ENCODE results near the gene RAD9A.
A peak's percentile ranks its signal among the peaks of the same experiment; 100 is the strongest.

The RAD9A gene

DNA sequence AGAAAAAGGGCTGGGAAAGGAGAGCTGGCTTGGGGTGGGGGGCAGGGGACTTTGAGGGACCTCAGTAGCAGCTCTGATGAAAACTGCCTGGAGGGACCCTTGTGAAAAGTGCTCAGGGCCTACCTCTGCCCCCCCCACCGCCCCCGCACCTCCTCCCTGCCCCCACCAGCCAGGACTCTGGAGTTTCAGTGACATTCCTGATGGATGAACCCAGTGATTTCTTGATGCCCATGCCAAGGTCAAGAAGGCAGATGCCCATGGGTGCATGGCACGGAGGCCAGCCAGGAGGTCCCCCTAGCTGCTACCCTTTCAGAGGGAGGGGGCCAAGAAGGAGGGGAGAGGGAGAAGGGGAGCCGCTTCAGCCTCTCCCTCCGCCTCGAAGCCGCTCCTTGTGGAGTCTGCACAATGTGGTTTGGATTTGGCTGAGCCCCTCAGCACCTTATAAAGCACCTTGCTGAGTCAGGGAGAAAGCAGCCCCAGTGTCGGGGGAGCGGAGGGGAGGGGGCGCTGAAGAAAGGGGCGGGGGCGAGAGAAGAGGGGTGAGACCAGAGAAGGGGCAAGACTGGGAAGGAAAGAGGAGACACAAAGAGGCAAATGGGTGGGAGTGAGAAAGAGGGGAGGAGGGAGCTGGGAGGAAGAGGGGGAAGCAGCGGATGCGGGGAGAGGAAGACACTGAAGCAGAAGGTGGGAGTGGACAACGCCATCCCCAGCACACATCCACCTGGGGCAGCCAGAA, 16.3 kb upstream of the RAD9A start:
- Histone ChIP-seq H3K27me3 (ENCODE audit: control insufficient read depth in 2 of 2, insufficient read depth in 2 of 2, low read length in 2 of 2) (no peaks in the 10 kb centered on the region), H3K9me3 (ENCODE audit: control insufficient read depth in 2 of 2, low read length in 2 of 2) (no peaks in the 10 kb centered on the region), H3K9ac (ENCODE audit: low read depth in 1 of 2, low read length in 2 of 2) (no peak overlapping the region), H3K4me1 (ENCODE audit: control insufficient read depth in 2 of 2, insufficient read depth in 2 of 2, low read length in 2 of 2) (peaks cover 25 to 37% of the 10 kb centered on the region in 2 donors), H3K4me3 (ENCODE audit: low read length in 2 of 2) (no peak overlapping the region), H3K36me3 (ENCODE audit: control insufficient read depth in 2 of 2, insufficient read depth in 2 of 2, low read length in 2 of 2) (no peaks in the 10 kb centered on the region), H3K27ac (ENCODE audit: low read depth in 2 of 2, low read length in 2 of 2) (no peak overlapping the region)

DNA sequence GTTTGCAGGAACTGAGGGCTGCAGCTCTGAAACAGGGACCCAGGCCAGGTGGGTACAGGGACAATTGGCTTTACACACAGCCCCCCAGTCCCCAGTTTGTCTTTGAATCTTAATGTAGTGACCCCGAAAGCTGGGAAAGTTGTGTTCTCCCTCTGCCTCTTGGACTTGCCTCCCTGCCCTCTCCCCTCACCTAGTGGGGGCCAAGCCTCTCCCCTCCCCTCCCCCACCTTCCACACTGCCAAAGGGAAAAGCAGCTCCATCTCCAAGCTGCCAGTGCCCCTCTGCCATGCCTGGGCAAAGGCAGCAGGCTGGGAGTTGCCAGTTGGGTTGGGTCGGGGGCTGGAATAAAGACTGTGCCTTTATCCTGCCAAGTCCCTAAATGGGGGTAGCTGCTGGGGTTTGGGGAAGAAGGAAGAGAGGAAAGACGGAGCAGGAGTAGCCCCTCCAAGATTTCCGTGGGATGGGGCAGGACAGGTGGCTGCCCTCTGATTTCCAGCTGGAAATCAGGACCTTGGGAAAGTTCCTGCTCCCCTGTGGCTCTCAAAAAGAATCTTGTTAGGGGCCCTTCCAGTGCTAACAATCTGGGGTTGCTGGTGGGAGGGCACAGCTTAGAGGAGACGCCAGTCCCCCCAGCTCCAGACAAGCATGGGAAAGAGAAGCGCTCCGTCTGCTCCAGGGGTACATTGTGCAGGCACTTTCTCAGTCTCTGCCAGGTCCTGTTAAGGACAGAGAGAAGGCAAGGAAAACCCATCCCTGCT, 15.5 kb upstream of the RAD9A start:
- Histone ChIP-seq H3K36me3 (ENCODE audit: control insufficient read depth in 2 of 2, insufficient read depth in 2 of 2, low read length in 2 of 2) (no peaks in the 10 kb centered on the region), H3K4me3 (ENCODE audit: low read length in 2 of 2) (no peak overlapping the region), H3K9ac (ENCODE audit: low read depth in 1 of 2, low read length in 2 of 2) (no peak overlapping the region), H3K27ac (ENCODE audit: low read depth in 2 of 2, low read length in 2 of 2) (no peak overlapping the region), H3K27me3 (ENCODE audit: control insufficient read depth in 2 of 2, insufficient read depth in 2 of 2, low read length in 2 of 2) (no peaks in the 10 kb centered on the region), H3K4me1 (ENCODE audit: control insufficient read depth in 2 of 2, insufficient read depth in 2 of 2, low read length in 2 of 2) (peaks cover 22 to 37% of the 10 kb centered on the region in 2 donors), H3K9me3 (ENCODE audit: control insufficient read depth in 2 of 2, low read length in 2 of 2) (no peaks in the 10 kb centered on the region)

GRCh38 chr11:67376873-67377808, 14.6 kb upstream of the RAD9A start:
- H3K27me3 ChIP-seq (ENCODE audit: control insufficient read depth in 2 of 2, insufficient read depth in 2 of 2, low read length in 2 of 2) = no peaks in the 10 kb centered on the region
- no peaks in the 10 kb centered on the region for H3K9me3 ChIP-seq (ENCODE audit: control insufficient read depth in 2 of 2, low read length in 2 of 2)
- H3K9ac ChIP-seq (ENCODE audit: low read depth in 1 of 2, low read length in 2 of 2) = no peak overlapping the region
- H3K4me3 ChIP-seq (ENCODE audit: low read length in 2 of 2) = no peak overlapping the region
- no peak overlapping the region for H3K27ac ChIP-seq (ENCODE audit: low read depth in 2 of 2, low read length in 2 of 2)
- no peaks in the 10 kb centered on the region for H3K36me3 ChIP-seq (ENCODE audit: control insufficient read depth in 2 of 2, insufficient read depth in 2 of 2, low read length in 2 of 2)
- peaks cover 14 to 36% of the 10 kb centered on the region in 2 donors for H3K4me1 ChIP-seq (ENCODE audit: control insufficient read depth in 2 of 2, insufficient read depth in 2 of 2, low read length in 2 of 2)

- Histone ChIP-seq H3K4me1 (ENCODE audit: control insufficient read depth in 2 of 2, insufficient read depth in 2 of 2, low read length in 2 of 2) (peaks cover 15 to 40% of the 10 kb centered on the region in 2 donors), H3K36me3 (ENCODE audit: control insufficient read depth in 2 of 2, insufficient read depth in 2 of 2, low read length in 2 of 2) (no peaks in the 10 kb centered on the region), H3K27ac (ENCODE audit: low read depth in 2 of 2, low read length in 2 of 2) (no peak overlapping the region)
Measured at GRCh38 chr11:67378544-67378943, 13.2 kb upstream of the RAD9A start.

GRCh38 chr11:67379061-67380058, 12.4 kb upstream of the RAD9A start:
- no peaks in the 10 kb centered on the region for H3K9me3 ChIP-seq (ENCODE audit: control insufficient read depth in 2 of 2, low read length in 2 of 2)
- no peaks in the 10 kb centered on the region for H3K36me3 ChIP-seq (ENCODE audit: control insufficient read depth in 2 of 2, insufficient read depth in 2 of 2, low read length in 2 of 2)
- no peak overlapping the region for H3K27ac ChIP-seq (ENCODE audit: low read depth in 2 of 2, low read length in 2 of 2)
- H3K9ac ChIP-seq (ENCODE audit: low read depth in 1 of 2, low read length in 2 of 2) = no peak overlapping the region
- peaks cover 9 to 33% of the 10 kb centered on the region in 2 donors for H3K4me1 ChIP-seq (ENCODE audit: control insufficient read depth in 2 of 2, insufficient read depth in 2 of 2, low read length in 2 of 2)
- H3K27me3 ChIP-seq (ENCODE audit: control insufficient read depth in 2 of 2, insufficient read depth in 2 of 2, low read length in 2 of 2) = no peaks in the 10 kb centered on the region
- H3K4me3 ChIP-seq (ENCODE audit: low read length in 2 of 2) = no peak overlapping the region

More at GRCh38 chr11:67378544-67378943, 13.2 kb upstream of the RAD9A start:
- Histone ChIP-seq H3K9ac (ENCODE audit: low read depth in 1 of 2, low read length in 2 of 2) (no peak overlapping the region), H3K4me3 (ENCODE audit: low read length in 2 of 2) (no peak overlapping the region), H3K9me3 (ENCODE audit: control insufficient read depth in 2 of 2, low read length in 2 of 2) (no peaks in the 10 kb centered on the region), H3K27me3 (ENCODE audit: control insufficient read depth in 2 of 2, insufficient read depth in 2 of 2, low read length in 2 of 2) (no peaks in the 10 kb centered on the region)

- H3K27ac ChIP-seq (ENCODE audit: low read depth in 2 of 2, low read length in 2 of 2) = peak overlapping the region in 1 of 2 donors; percentile 35
- peaks cover 5 to 29% of the 10 kb centered on the region in 2 donors for H3K4me1 ChIP-seq (ENCODE audit: control insufficient read depth in 2 of 2, insufficient read depth in 2 of 2, low read length in 2 of 2)
- no peak overlapping the region for H3K4me3 ChIP-seq (ENCODE audit: low read length in 2 of 2)
- peak overlapping the region in 1 of 2 donors; percentile 27 for H3K9ac ChIP-seq (ENCODE audit: low read depth in 1 of 2, low read length in 2 of 2)
- H3K9me3 ChIP-seq (ENCODE audit: control insufficient read depth in 2 of 2, low read length in 2 of 2) = no peaks in the 10 kb centered on the region
- no peaks in the 10 kb centered on the region for H3K36me3 ChIP-seq (ENCODE audit: control insufficient read depth in 2 of 2, insufficient read depth in 2 of 2, low read length in 2 of 2)
- H3K27me3 ChIP-seq (ENCODE audit: control insufficient read depth in 2 of 2, insufficient read depth in 2 of 2, low read length in 2 of 2) = no peaks in the 10 kb centered on the region
Measured at GRCh38 chr11:67381244-67381972, 10.4 kb upstream of the RAD9A start.

- Histone ChIP-seq H3K36me3 (ENCODE audit: control insufficient read depth in 2 of 2, insufficient read depth in 2 of 2, low read length in 2 of 2) (no peaks in the 10 kb centered on the region), H3K27ac (ENCODE audit: low read depth in 2 of 2, low read length in 2 of 2) (no peak overlapping the region), H3K4me1 (ENCODE audit: control insufficient read depth in 2 of 2, insufficient read depth in 2 of 2, low read length in 2 of 2) (peaks cover 5 to 29% of the 10 kb centered on the region in 2 donors), H3K27me3 (ENCODE audit: control insufficient read depth in 2 of 2, insufficient read depth in 2 of 2, low read length in 2 of 2) (no peaks in the 10 kb centered on the region), H3K9me3 (ENCODE audit: control insufficient read depth in 2 of 2, low read length in 2 of 2) (no peaks in the 10 kb centered on the region), H3K9ac (ENCODE audit: low read depth in 1 of 2, low read length in 2 of 2) (no peak overlapping the region), H3K4me3 (ENCODE audit: low read length in 2 of 2) (no peak overlapping the region)
Measured at GRCh38 chr11:67382276-67383136, 9.3 kb upstream of the RAD9A start.

GRCh38 chr11:67384851-67385366, 6.9 kb upstream of the RAD9A start:
- H3K36me3 ChIP-seq (ENCODE audit: control insufficient read depth in 2 of 2, insufficient read depth in 2 of 2, low read length in 2 of 2) = no peaks in the 10 kb centered on the region
- no peak overlapping the region for H3K4me3 ChIP-seq (ENCODE audit: low read length in 2 of 2)
- H3K9me3 ChIP-seq (ENCODE audit: control insufficient read depth in 2 of 2, low read length in 2 of 2) = no peaks in the 10 kb centered on the region
- H3K9ac ChIP-seq (ENCODE audit: low read depth in 1 of 2, low read length in 2 of 2) = no peak overlapping the region
- H3K27me3 ChIP-seq (ENCODE audit: control insufficient read depth in 2 of 2, insufficient read depth in 2 of 2, low read length in 2 of 2) = no peaks in the 10 kb centered on the region
- no peak overlapping the region for H3K27ac ChIP-seq (ENCODE audit: low read depth in 2 of 2, low read length in 2 of 2)
- H3K4me1 ChIP-seq (ENCODE audit: control insufficient read depth in 2 of 2, insufficient read depth in 2 of 2, low read length in 2 of 2) = peaks cover 11 to 24% of the 10 kb centered on the region in 2 donors

Measured in mucosa of rectum (tissue), 2 donors.